ENCODE data around the gene MCM7.

The MCM7 gene

DNA sequence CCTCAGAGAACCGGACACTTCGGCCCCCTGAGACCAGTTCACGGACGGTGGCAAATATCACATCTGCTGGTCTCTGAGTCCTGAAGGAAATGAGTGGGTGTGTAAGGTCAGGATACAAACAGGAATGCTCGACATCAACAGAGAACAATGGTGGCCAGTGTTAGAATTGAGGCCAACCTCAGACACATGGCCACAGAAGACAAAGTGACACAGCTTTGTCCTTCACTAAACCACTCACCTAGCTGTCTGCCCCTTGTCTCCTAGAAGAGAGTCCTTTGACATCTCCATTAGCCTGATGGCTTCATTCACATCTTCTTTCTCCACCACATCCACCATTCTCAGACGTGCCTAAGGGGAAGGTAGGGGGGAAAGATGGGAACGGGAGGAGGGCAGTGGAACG is 8.1 kb downstream of the MCM7 start:
- H3K9me3 Mint-ChIP-seq, result no peaks in the 10 kb centered on the region
- H3K27ac Mint-ChIP-seq, result no peak overlapping the region
- no peak overlapping the region for H3K4me3 Mint-ChIP-seq
- peaks cover 62% of the 10 kb centered on the region for H3K4me1 Mint-ChIP-seq (ENCODE audit: low read depth)
- H3K36me3 Mint-ChIP-seq (ENCODE audit: low read depth), result peaks cover 75% of the 10 kb centered on the region
- no peaks in the 10 kb centered on the region for H3K27me3 Mint-ChIP-seq

DNA sequence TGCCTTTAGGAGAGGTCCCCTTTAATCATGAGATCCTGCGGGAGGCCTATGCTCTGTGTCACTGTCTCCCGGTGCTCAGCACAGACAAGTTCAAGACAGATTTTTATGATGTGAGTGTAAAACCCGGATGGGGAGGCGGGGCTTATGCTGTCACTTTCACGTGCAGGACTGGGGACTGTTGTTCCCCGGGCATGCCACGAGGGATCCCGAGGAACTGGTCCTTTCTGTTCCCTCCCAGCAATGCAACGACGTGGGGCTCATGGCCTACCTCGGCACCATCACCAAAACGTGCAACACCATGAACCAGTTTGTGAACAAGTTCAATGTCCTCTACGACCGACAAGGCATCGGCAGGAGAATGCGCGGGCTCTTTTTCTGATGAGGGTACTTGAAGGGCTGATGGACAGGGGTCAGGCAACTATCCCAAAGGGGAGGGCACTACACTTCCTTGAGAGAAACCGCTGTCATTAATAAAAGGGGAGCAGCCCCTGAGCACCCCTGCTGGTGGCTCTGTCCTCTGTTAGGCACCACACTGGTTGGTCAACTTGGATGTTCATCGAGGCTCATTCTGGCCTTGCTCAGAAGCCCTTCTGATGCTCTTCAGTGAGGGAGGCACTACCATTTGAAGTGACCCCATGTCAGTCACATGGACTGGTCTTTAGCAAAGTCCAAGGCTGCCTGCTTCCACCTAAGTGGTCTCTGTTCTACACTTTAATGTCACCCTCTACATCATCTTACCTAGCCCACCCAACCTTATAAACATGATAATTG is 9.6 kb downstream of the MCM7 start:
- Mint-ChIP-seq H3K9me3 (no peaks in the 10 kb centered on the region), H3K4me1 (ENCODE audit: low read depth) (peaks cover 60% of the 10 kb centered on the region), H3K4me3 (peak overlapping the region; percentile 30), H3K36me3 (ENCODE audit: low read depth) (peaks cover 62% of the 10 kb centered on the region), H3K27me3 (no peaks in the 10 kb centered on the region), H3K27ac (peak overlapping the region; percentile 63)

DNA sequence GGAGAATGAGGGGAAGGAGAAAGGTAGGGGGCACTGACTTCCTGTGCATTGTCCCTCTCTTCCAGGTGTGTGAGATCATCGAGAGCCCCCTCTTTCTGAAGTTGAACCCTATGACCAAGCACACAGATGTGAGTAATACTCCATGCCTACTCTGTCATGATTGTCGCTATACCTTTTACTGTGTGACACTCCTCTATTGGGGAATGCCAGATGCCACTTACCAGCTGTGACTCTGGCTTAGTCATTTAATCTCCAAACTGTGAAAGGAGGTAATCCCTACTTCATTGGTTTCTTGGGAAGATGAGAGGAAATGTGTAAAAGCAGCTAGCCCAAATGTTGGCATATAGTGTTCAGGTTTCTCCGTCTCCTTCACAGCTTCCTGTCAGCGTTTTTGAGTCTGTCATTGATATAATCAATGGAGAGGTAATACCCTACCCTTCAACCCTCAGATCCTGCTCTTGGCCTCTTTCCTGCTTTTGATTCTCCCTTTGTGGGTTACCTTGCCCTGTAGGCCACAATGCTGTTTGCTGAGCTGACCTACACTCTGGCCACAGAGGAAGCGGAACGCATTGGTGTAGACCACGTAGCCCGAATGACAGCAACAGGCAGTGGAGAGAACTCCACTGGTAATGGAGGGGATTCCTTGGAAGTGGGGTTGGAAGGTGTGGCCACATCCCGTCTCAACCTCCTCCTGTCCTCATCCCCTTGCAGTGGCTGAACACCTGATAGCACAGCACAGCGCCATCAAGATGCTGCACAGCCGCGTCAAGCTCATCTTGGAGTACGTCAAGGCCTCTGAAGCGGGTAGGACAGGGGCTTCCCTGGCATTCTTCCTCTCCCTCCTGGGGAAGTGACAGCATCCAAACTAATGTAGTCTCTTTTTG is 10.4 kb downstream of the MCM7 start:
- Mint-ChIP-seq H3K4me1 (ENCODE audit: low read depth) (peaks cover 58% of the 10 kb centered on the region), H3K4me3 (peak overlapping the region; percentile 54), H3K27me3 (no peaks in the 10 kb centered on the region), H3K36me3 (ENCODE audit: low read depth) (peaks cover 55% of the 10 kb centered on the region), H3K9me3 (no peaks in the 10 kb centered on the region), H3K27ac (peak overlapping the region; percentile 63)

DNA sequence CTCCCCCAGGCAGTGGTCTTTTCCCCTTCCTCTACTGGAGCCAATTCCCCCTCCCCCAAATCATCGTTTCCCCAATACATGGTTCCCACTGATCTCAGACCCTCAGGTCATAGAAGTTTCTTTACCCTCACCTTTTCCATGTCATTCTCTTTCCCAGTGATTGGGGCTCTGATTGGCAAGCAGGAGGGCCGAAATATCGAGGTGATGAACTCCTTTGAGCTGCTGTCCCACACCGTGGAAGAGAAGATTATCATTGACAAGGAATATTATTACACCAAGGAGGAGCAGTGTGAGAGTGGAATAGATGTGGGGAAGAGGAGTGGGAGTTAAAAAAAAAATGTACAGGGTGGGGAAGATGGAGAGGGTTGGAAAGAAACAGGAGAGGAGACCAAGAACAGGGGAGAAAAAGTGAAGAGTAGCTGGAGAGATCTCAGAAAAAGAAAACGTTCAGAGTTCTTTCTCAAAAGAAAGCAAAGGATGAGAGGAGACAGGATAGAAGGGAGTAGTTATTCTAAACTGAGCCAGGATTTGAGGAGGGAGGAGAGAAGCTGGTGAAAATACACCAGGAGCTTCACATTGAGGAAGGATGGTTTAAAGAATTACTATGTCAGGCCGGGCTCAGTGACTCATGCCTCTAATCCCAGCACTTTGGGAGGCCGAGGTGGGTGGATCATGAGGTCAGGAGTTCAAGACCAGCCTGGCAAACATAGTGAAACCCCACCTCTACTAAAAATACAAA is 11.6 kb downstream of the MCM7 start:
- H3K36me3 Mint-ChIP-seq (ENCODE audit: low read depth), result peaks cover 43% of the 10 kb centered on the region
- peak overlapping the region; percentile 97 for H3K27ac Mint-ChIP-seq
- H3K27me3 Mint-ChIP-seq, result no peaks in the 10 kb centered on the region
- no peaks in the 10 kb centered on the region for H3K9me3 Mint-ChIP-seq
- H3K4me1 Mint-ChIP-seq (ENCODE audit: low read depth), result peaks cover 51% of the 10 kb centered on the region
- peak overlapping the region; percentile 90 for H3K4me3 Mint-ChIP-seq

DNA sequence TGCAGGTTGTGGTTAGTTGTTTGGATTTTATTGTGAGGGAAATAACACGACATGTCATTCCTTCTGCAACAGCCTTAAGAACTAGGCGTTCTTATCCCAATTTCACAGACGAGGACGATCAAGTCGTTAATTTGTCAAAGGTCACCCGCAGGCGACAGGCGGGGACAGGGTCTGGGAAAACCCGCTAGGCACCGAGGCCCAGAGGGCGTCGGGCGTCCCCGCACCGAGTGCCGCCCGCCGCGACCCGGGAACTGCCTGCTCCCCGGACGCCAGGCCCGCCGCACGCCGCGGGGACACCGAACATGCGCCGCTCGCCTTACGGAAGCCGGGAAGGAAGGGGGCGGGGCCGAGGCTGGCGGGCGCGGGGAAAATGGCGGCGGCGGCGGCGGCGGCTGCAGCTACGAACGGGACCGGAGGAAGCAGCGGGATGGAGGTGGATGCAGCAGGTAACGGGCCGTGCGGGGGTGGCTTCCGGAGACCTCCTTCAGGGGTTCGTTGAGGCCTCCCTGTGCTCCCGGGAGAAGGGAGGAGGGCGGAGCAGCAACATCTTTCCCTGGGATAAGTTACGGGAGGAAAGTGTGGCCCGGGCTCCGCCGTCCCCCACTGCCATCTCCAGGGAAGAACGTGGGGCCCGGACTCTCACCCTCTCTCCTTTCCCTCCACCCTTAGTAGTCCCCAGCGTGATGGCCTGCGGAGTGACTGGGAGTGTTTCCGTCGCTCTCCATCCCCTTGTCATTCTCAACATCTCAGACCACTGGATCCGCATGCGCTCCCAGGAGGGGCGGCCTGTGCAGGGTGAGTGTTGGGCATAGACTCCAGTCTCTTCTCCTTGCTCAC is 12.4 kb downstream of the MCM7 start, which contains the start of gene COPS6:
COPS6 (plus strand) TSS at position 349 of the 837 bp plus-strand sequence; CDS start at position 371, 22 bp downstream.
- H3K4me1 Mint-ChIP-seq (ENCODE audit: low read depth), result peaks cover 50% of the 10 kb centered on the region
- peaks cover 35% of the 10 kb centered on the region for H3K36me3 Mint-ChIP-seq (ENCODE audit: low read depth)
- H3K4me3 Mint-ChIP-seq, result peak within 1 kb of the TSS; percentile 90

DNA sequence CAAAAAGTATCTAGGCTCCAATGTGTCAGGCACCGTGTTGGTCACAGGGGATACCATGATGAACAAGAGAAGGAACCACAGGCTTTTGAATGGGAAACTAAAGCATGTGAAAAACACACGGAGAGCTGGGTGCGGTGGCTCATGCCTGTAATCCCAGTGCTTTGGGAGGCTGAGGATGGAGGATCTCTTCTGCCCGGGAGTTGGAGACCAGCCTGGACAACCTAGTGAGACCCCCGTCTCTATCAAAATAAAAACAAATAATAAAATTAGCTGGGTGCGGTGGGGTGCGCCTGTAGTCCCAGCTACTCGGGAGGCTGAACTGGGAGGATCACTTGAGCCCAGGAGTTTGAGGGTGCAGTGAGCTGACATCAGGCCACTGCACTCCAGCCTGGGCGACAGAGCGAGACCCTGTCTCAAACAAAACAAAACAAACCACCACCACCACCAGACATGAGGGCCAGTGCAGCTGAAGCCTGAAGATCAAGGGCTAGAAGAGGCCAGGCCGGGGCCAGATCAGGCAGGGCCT is 13.0 kb downstream of the MCM7 start:
- Mint-ChIP-seq H3K4me1 (ENCODE audit: low read depth) (peaks cover 43% of the 10 kb centered on the region), H3K27ac (peak overlapping the region; percentile 97), H3K27me3 (no peaks in the 10 kb centered on the region), H3K36me3 (ENCODE audit: low read depth) (peaks cover 28% of the 10 kb centered on the region), H3K9me3 (no peaks in the 10 kb centered on the region), H3K4me3 (peak overlapping the region; percentile 90)

More for the DNA sequence above, 12.4 kb downstream of the MCM7 start, which contains the start of gene COPS6:
- no peaks in the 10 kb centered on the region for H3K27me3 Mint-ChIP-seq
- H3K9me3 Mint-ChIP-seq, result no peaks in the 10 kb centered on the region
- H3K27ac Mint-ChIP-seq, result peak within 1 kb of the TSS; percentile 97

DNA sequence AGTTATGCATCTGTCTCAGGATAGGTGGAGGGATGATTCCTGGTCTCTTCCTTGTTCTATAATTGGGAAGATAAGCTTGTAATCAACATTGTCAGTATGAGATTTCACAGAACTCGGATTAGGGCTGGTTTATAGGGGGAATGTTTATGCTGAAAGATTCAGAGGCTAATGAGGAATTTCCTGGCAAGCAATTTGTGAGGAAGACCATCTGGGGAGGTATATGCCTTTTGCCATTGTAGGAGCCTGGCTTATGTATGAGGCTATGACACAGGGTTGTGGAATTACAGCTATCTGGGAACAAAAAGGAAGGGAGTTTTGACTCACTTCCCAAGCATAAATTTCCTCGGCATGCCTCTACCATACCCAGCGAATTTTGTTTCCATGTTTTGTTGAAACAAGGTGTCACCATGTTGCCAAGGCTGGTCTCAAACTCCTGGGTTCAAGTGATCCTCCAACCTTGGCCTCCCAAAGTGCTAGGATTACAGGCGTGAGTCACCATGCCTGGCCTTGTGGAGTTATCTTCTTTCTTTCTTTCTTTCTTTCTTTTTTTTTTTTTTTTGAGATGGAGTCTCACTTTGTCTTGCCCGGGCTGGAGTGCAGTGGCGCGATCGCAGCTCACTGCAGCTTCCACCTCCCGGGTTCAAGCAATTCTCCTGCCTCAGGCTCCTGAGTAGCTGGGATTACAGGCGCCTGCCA is 14.0 kb downstream of the MCM7 start:
- H3K27ac Mint-ChIP-seq, result no peak overlapping the region
- H3K27me3 Mint-ChIP-seq, result no peaks in the 10 kb centered on the region
- H3K4me1 Mint-ChIP-seq (ENCODE audit: low read depth), result peaks cover 48% of the 10 kb centered on the region
- H3K4me3 Mint-ChIP-seq, result peak overlapping the region; percentile 7
- no peaks in the 10 kb centered on the region for H3K9me3 Mint-ChIP-seq
- peaks cover 19% of the 10 kb centered on the region for H3K36me3 Mint-ChIP-seq (ENCODE audit: low read depth)

DNA sequence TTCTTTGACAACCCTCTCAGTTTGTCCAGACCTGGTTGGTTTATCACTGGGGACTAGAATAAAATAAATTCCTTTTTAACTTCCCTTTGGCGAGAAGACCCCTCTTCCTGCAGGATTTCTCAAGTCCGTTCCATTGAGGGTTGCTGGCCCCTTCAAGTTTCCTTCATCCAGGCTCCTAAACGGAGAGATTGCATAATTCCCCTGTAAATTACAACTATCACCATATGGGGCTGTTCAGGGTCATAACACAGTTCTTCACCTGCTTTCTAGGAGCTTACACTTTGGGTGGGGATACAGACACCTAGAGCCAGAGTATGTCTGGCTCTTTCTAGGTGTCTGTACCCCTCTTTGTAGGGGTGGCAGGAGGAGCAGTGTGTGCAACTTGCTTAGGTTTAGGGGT is 15.7 kb downstream of the MCM7 start:
- Mint-ChIP-seq H3K4me1 (ENCODE audit: low read depth) (peaks cover 48% of the 10 kb centered on the region), H3K27me3 (no peaks in the 10 kb centered on the region), H3K4me3 (no peak overlapping the region), H3K36me3 (ENCODE audit: low read depth) (peaks cover 7% of the 10 kb centered on the region), H3K9me3 (no peaks in the 10 kb centered on the region), H3K27ac (no peak overlapping the region)

DNA sequence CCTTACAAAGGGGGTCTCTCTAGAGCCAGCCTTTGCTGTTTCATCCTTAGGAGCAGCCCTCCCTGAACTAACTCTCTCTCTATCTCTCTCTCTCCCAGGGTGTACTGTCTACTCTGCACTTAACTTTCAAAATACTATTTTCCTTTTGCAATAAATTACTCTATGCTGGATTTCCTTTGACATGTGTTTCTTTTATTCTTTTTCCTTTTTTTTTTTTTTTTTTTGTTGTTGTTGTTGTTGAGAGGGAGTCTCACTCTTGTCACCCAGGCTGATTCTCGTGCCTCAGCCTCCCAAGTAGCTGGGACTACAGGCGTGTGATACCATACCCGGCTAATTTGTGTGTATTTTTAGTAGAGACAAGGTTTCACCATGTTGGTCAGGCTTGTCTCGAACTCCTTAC is 18.2 kb downstream of the MCM7 start:
- H3K4me3 Mint-ChIP-seq, result peak overlapping the region; percentile 94
- peaks cover 22% of the 10 kb centered on the region for H3K36me3 Mint-ChIP-seq (ENCODE audit: low read depth)
- H3K4me1 Mint-ChIP-seq (ENCODE audit: low read depth), result peaks cover 46% of the 10 kb centered on the region
- no peaks in the 10 kb centered on the region for H3K27me3 Mint-ChIP-seq
- H3K27ac Mint-ChIP-seq, result peak overlapping the region; percentile 87
- H3K9me3 Mint-ChIP-seq, result no peaks in the 10 kb centered on the region

DNA sequence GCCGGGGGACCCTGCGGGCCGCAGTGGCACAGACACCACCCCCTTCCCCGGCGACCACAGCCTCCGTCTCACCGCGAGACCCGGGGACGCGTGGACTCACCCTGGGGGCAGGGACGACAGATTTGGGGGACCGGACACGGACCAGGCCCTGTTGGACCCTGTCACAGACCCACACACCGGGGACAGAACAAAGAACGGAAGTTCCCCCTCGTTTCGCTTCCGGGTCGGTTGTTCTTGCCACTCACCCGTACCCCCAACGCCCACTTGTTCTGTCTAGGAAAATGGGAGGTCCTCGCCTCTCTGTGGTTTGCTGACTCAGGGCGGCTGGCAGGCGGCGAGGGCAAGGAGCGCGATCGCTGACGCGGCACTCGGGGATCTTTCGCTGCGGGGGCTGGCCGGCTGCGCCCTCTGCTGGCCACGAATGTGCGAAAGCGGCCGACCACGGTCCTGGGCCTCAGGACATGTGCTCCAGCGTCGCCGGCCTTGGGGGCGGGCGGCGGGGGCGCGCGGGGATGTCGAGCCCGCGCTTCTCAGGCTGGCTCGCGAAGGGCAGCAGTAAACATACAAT is 19.6 kb downstream of the MCM7 start, which contains the start of gene ZNF3:
ZNF3 (minus strand) TSS at position 189 of the 568 bp plus-strand sequence. CDS start 4,366 bp downstream, outside the sequence.
- Mint-ChIP-seq H3K27me3 (no peaks in the 10 kb centered on the region), H3K4me1 (ENCODE audit: low read depth) (peaks cover 39% of the 10 kb centered on the region), H3K9me3 (no peaks in the 10 kb centered on the region), H3K27ac (peak within 1 kb of the TSS; percentile 87), H3K4me3 (peak within 1 kb of the TSS; percentile 94), H3K36me3 (ENCODE audit: low read depth) (peaks cover 29% of the 10 kb centered on the region)

DNA sequence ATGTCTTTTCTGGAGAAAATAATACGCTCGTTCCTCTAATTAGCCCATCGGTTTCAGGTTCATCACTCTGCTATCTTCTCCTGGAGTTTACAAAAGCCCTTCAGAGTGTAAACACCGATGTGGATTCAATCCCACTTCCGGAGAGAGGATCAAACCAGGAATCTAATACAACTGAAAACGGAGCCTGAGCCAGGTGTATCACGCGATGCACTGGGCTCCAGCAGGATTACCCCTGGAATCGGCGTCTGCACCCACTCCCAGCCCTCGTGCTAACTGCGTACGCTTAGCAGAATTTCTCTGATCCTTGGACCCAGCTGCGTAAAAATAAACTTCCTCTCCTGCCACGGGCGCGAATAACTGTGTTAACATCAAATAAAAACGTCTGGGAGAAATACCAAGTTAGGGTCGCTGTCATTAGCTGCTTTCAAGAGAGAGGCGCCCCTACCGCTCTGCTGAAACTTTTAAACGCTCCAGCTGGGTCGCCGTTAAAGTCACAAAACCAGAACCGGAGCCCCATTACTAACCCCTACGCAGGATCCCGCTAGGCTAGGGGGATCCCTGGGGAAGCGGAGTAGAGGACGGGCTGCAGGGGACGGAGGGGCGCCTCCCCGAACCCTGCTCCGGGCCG is 20.2 kb downstream of the MCM7 start:
- Mint-ChIP-seq H3K4me1 (ENCODE audit: low read depth) (peaks cover 39% of the 10 kb centered on the region), H3K27me3 (no peaks in the 10 kb centered on the region), H3K27ac (peak overlapping the region; percentile 86)

DNA sequence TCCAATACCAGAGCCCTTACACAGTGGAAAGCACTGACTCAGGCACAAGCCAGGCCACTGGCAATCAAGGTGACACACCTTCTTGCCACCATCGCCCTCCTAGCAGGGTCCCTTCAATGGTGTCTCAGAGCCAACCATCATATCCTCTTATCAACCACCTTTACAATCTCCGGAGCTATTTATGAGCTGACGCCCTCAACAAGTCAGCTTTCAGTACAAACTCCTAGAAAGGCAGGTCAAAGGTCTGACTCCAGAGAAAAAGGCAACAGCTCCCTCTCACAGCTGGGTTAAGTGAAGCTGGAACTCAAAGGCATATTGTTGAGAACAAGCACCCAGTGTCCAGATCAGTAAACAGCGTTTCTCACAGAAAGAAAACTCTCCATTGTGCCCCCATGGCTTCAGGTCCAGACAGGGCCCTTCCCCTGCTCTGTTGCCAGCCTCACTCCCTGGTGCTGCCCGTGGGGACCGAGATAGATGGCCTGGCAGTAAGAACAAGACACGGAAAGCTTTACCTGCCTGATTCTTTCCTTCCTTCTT is 22.1 kb downstream of the MCM7 start:
- H3K4me1 Mint-ChIP-seq (ENCODE audit: low read depth), result peaks cover 39% of the 10 kb centered on the region

More for the DNA sequence above, 20.2 kb downstream of the MCM7 start:
- peak overlapping the region; percentile 94 for H3K4me3 Mint-ChIP-seq
- H3K9me3 Mint-ChIP-seq, result no peaks in the 10 kb centered on the region
- peaks cover 35% of the 10 kb centered on the region for H3K36me3 Mint-ChIP-seq (ENCODE audit: low read depth)

More for the DNA sequence above, 22.1 kb downstream of the MCM7 start:
- peak overlapping the region; percentile 49 for H3K27ac Mint-ChIP-seq
- H3K36me3 Mint-ChIP-seq (ENCODE audit: low read depth), result peaks cover 55% of the 10 kb centered on the region
- H3K9me3 Mint-ChIP-seq, result no peaks in the 10 kb centered on the region
- H3K27me3 Mint-ChIP-seq, result no peaks in the 10 kb centered on the region
- H3K4me3 Mint-ChIP-seq, result peak overlapping the region; percentile 9

All from stimulated activated naive CD8-positive, alpha-beta T cell treated with anti-CD3 and anti-CD28 coated beads, Interleukin-15, Interleukin-2, amounts not matched to agents 100 ng/mL and 50 ng/mL, for 24 hours (primary cell).